Upper lobe of left lung (tissue), 6 donors: Measurements from ENCODE around the gene TFAP2C. TPM values are rescaled to one million over a fixed set of nuclear protein-coding genes. Genes with fewer than 3 reads are reported as not detected.
A peak's percentile ranks its signal among the peaks of the same experiment; 100 is the strongest.

Experiments
- ATAC-seq, 2 donors: fragments of 200-7000 bp; cut with Tn5 transposase; one replicate each; pipeline ENCODE4 v1.9.1; 2022; ENCODE audit warnings: mild to moderate bottlenecking in 2 of 2, moderate library complexity in 2 of 2; ENCODE audit not compliant: low FRiP score in 2 of 2
- DNase-seq, 2 donors: peaks; one replicate each; pipeline ENCODE4 v3.0.0-alpha.2; 2019 to 2020
- H3K27ac ChIP-seq, 4 donors: fragments of 200-600 bp; sonication (generic); one replicate each; pipeline ENCODE4 v1.5.1; 2016 to 2019
- H3K27me3 ChIP-seq, 4 donors: fragments of 200-600 bp; sonication (generic); one replicate each; pipeline ENCODE4 v1.5.1; 2017 to 2019
- H3K36me3 ChIP-seq, 4 donors: fragments of 200-600 bp; sonication (generic); one replicate each; pipeline ENCODE4 v1.5.1; 2016 to 2019
- H3K4me1 ChIP-seq, 4 donors: fragments of 200-600 bp; sonication (generic); one replicate each; pipeline ENCODE4 v1.5.1; 2018 to 2019
- H3K4me3 ChIP-seq, 4 donors: fragments of 200-600 bp; sonication (generic); one replicate each; pipeline ENCODE4 v1.5.1; 2017 to 2019; ENCODE audit warnings: mild to moderate bottlenecking in 2 of 4, moderate library complexity in 1 of 4
- H3K9me3 ChIP-seq, 4 donors: fragments of 200-600 bp; sonication (generic); one replicate each; pipeline ENCODE4 v1.5.1; 2018 to 2019
- CTCF ChIP-seq, 6 experiments: fragments of 450-650 bp in 4 of 6; fragments of 200-600 bp in 2 of 6; sonication (generic) in 2 of 6; IDR thresholded peaks; one replicate each; pipeline ENCODE4 v1.5.1; 2016 to 2019; ENCODE audit warnings: antibody characterized with exemption in 6 of 6
- EP300 ChIP-seq, 4 donors: sonication (generic); formaldehyde crosslinking; IDR thresholded peaks; one replicate each; pipeline ENCODE4 v1.5.1; 2017; ENCODE audit warnings: antibody characterized with exemption in 4 of 4, control low read depth in 2 of 4
- POLR2A ChIP-seq, 4 donors: fragments of 450-650 bp; IDR thresholded peaks; one replicate each; pipeline ENCODE4 v1.5.1; 2016 to 2017; ENCODE audit warnings: antibody characterized with exemption in 4 of 4, mild to moderate bottlenecking in 2 of 4
- POLR2AphosphoS5 ChIP-seq, 2 donors: sonication (generic); formaldehyde crosslinking; IDR thresholded peaks; one replicate each; pipeline ENCODE4 v1.5.1; 2017; ENCODE audit warnings: antibody characterized with exemption in 2 of 2
- WGBS, 2 donors: methylation state at CpG; one replicate each; pipeline ENCODE4 v1.1.5; 2017 to 2018; 5-methylcytosine and 5-hydroxymethylcytosine counted together
- total RNA-seq, 6 donors: library from RNA; depleted of rRNA in 4 of 6; stranded (reverse); fragments of >200 nt in 4 of 6; gene quantifications; one replicate each; pipeline versions ENCODE4 v1.1.0 to v1.2.1, GENCODE V29; 2016 to 2021
- donor health status: DM: no; HTN: no; CAD: no; lungs with moderate emphysema.
- donor health status: DM: no; HTN: yes; CAD: no; lungs with severe emphysema.

The TFAP2C gene
- total RNA-seq, 6 donors from 2014 or later: 3.0 to 9.4 (median 5.4) TPM

DNA sequence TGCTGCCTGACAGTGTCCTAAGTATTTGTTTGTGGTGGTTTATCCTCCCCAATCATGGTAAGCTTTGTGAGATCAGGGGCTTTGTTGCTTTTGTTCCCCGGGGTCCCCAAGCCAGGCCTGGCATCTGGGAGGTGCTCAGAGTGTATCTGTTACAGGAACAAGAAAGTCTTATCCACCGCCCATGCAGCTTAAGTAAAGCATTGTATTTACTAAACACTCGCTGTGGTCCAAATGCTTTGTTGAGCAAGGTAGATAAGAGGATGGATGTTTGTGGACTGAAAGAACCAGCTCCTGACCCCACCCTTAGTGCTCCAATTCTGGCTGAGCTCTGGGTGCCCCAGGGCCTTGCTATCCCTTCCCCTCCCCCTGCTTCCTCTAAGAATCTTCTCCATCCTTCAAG, 19.8 kb upstream of the TFAP2C start:
- Histone ChIP-seq H3K4me1 (no peaks in the 10 kb centered on the region), H3K27ac (no peak overlapping the region), H3K36me3 (no peaks in the 10 kb centered on the region), H3K4me3 (no peak overlapping the region), H3K27me3 (no peaks in the 10 kb centered on the region), H3K9me3 (no peaks in the 10 kb centered on the region)
- WGBS, 2 donors: 58 to 80% methylated on average over 3 of the region's 3 CpGs
- ATAC-seq (no peak), DNase-seq (no peak)
- TF ChIP-seq POLR2AphosphoS5 (IDR thresholded peaks at IDR 0.05) (no peak), CTCF (IDR thresholded peaks at IDR 0.05) (no peak), EP300 (IDR thresholded peaks at IDR 0.05) (no peak), POLR2A (IDR thresholded peaks at IDR 0.05) (no peak)

DNA sequence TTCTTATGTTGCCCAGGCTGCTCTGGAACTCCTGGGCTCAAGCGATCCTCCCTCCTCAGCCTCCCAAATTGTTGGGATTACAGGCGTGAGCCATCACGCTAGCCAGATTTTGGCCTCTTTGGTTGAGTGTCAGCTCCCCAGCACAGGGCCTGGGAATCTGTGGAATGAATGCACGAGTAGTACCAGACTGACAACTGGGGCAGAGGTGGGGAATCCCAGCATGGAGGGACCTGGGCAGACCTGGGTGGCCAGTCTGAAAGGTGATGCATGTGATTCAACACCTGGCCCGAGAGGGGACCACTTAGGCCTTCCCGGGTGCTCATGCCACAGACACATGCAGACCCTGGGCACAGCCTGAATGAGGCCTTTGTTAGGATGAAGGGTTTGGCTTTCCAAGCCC, 19.0 kb upstream of the TFAP2C start:
- Histone ChIP-seq H3K9me3 (no peaks in the 10 kb centered on the region), H3K27me3 (no peaks in the 10 kb centered on the region), H3K36me3 (no peaks in the 10 kb centered on the region), H3K4me3 (no peak overlapping the region), H3K27ac (no peak overlapping the region), H3K4me1 (no peaks in the 10 kb centered on the region)
- ATAC-seq (no peak), DNase-seq (no peak)
- TF ChIP-seq CTCF (IDR thresholded peaks at IDR 0.05): no peak
- TF ChIP-seq EP300 (IDR thresholded peaks at IDR 0.05): no peak
- no peak for TF ChIP-seq POLR2AphosphoS5 (IDR thresholded peaks at IDR 0.05)
- TF ChIP-seq POLR2A (IDR thresholded peaks at IDR 0.05): no peak
- 88 to 90% methylated on average over 6 of the region's 6 CpGs for WGBS, 2 donors

GRCh38 chr20:56614196-56614595, 14.9 kb upstream of the TFAP2C start:
- no peaks in the 10 kb centered on the region for H3K4me1 ChIP-seq
- H3K9me3 ChIP-seq: no peaks in the 10 kb centered on the region
- ATAC-seq (no peak), DNase-seq (no peak)
- H3K36me3 ChIP-seq: no peaks in the 10 kb centered on the region
- no peaks in the 10 kb centered on the region for H3K27me3 ChIP-seq
- no peak overlapping the region for H3K27ac ChIP-seq
- no peak overlapping the region for H3K4me3 ChIP-seq
- 98 to 100% methylated on average over 2 of the region's 2 CpGs for WGBS, 2 donors
- TF ChIP-seq POLR2A (IDR thresholded peaks at IDR 0.05): no peak
- TF ChIP-seq EP300 (IDR thresholded peaks at IDR 0.05): no peak
- no peak for TF ChIP-seq POLR2AphosphoS5 (IDR thresholded peaks at IDR 0.05)
- no peak for TF ChIP-seq CTCF (IDR thresholded peaks at IDR 0.05)

DNA sequence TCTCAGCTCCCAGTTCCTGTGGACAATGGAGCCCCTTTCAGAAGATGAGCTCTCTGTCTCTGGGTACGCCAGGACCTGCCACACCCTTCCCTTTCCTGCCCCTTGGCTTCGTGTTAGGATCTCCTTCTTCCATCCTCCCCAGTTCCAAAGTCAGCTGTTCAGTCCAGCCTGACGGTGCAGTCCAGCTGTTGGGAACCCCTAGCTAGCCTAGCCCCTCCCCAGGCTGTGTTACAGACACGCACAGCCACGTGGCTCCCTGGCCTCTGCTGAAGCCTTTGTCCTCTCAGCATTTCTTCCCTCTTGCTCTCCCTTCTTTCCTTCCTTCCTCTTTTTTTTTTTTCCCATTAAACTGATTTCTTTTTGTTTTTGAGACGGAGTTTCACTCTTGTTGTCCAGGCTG, 12.4 kb upstream of the TFAP2C start:
- Histone ChIP-seq H3K36me3 (no peaks in the 10 kb centered on the region), H3K27ac (no peak overlapping the region), H3K4me3 (no peak overlapping the region), H3K27me3 (no peaks in the 10 kb centered on the region), H3K4me1 (no peaks in the 10 kb centered on the region), H3K9me3 (no peaks in the 10 kb centered on the region)
- ATAC-seq (peak in 1 of 2 donors; percentile 44), DNase-seq (no peak)
- WGBS, 2 donors: 32 to 40% methylated on average over 6 of the region's 6 CpGs
- TF ChIP-seq POLR2A (IDR thresholded peaks at IDR 0.05) (no peak), POLR2AphosphoS5 (IDR thresholded peaks at IDR 0.05) (no peak), CTCF (IDR thresholded peaks at IDR 0.05) (no peak)

DNA sequence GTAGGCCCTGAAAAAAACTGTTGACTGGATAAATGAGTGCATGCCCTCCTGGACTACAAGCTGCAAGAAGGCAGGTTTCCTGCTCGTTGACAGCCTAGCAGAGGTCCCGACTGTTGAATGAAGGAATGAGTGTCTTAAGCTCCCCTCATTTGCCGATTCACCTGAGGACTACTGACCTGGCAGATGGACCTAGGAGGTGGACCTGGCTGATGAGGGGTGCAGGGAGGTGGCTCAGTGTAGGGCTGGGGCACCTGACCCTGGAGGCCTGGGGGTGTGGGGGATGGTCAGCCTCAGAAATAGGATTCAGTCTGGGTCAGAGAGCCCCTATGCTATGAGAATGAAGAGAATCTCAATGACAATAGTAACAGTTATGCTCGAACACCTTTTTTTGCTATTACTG, 11.6 kb upstream of the TFAP2C start:
- WGBS, 2 donors: 87 to 89% methylated on average over 4 of the region's 4 CpGs
- no peaks in the 10 kb centered on the region for H3K4me1 ChIP-seq
- DNase-seq (no peak), ATAC-seq (peak in 1 of 2 donors; percentile 62)
- no peaks in the 10 kb centered on the region for H3K9me3 ChIP-seq
- TF ChIP-seq EP300 (IDR thresholded peaks at IDR 0.05): no peak
- TF ChIP-seq POLR2AphosphoS5 (IDR thresholded peaks at IDR 0.05): no peak
- TF ChIP-seq POLR2A (IDR thresholded peaks at IDR 0.05): no peak
- TF ChIP-seq CTCF (IDR thresholded peaks at IDR 0.05): no peak
- no peak overlapping the region for H3K27ac ChIP-seq
- H3K36me3 ChIP-seq: no peaks in the 10 kb centered on the region
- no peak overlapping the region for H3K4me3 ChIP-seq
- H3K27me3 ChIP-seq: no peaks in the 10 kb centered on the region
